ENCODE data around the gene IMMP2L. TPM values are rescaled to one million over a fixed set of nuclear protein-coding genes. Genes with fewer than 3 reads are reported as not detected.
"Not testable (repeated sequence)": the region's sequence is repeated elsewhere in the genome, so short reads cannot be mapped to it uniquely, and the experiment has no call there.

Gene IMMP2L
- total RNA-seq, 1 donor from 2014 or later, result 31.9 TPM

GRCh38 chr7:110676785-110677184, 885.5 kb downstream of the IMMP2L start:
- no peak overlapping the region for H3K4me3 Mint-ChIP-seq
- ATAC-seq (ENCODE audit: low read depth) (no peak), DNase-seq (no peak)
- H3K27ac Mint-ChIP-seq, result no peak overlapping the region
- intact Hi-C loops (cut with micrococcal nuclease), result no loop called here
- CTCF ChIA-PET, result no interaction called here
- TF ChIP-seq CTCF (IDR thresholded peaks at IDR 0.05), result no peak
- no peaks in the 10 kb centered on the region for H3K4me1 Mint-ChIP-seq
- H3K9me3 Mint-ChIP-seq, result peaks cover 21% of the 10 kb centered on the region
- POLR2A ChIA-PET, result no interaction called here
- H3K27me3 Mint-ChIP-seq, result no peaks in the 10 kb centered on the region
- H3K36me3 Mint-ChIP-seq (ENCODE audit: low read depth), result peaks cover 7% of the 10 kb centered on the region

- Mint-ChIP-seq H3K9me3 (peaks cover 25% of the 10 kb centered on the region), H3K27me3 (no peaks in the 10 kb centered on the region), H3K27ac (no peak overlapping the region), H3K4me3 (no peak overlapping the region), H3K36me3 (ENCODE audit: low read depth) (peaks cover 7% of the 10 kb centered on the region), H3K4me1 (no peaks in the 10 kb centered on the region)
- ChIA-PET CTCF (no interaction called here), POLR2A (no interaction called here)
- DNase-seq (no peak), ATAC-seq (ENCODE audit: low read depth) (no peak)
- intact Hi-C loops (cut with micrococcal nuclease), result no loop called here
- TF ChIP-seq CTCF (IDR thresholded peaks at IDR 0.05), result no peak
Observed at GRCh38 chr7:110675383-110676103, 886.7 kb downstream of the IMMP2L start.

- DNase-seq (no peak), ATAC-seq (ENCODE audit: low read depth) (no peak)
- ChIA-PET POLR2A (no interaction called here), CTCF (no interaction called here)
- H3K27me3 Mint-ChIP-seq, result no peaks in the 10 kb centered on the region
- no peaks in the 10 kb centered on the region for H3K4me1 Mint-ChIP-seq
- intact Hi-C loops (cut with micrococcal nuclease), result no loop called here
- peaks cover 27% of the 10 kb centered on the region for H3K9me3 Mint-ChIP-seq
- no peak overlapping the region for H3K27ac Mint-ChIP-seq
- H3K36me3 Mint-ChIP-seq (ENCODE audit: low read depth), result peaks cover 8% of the 10 kb centered on the region
- no peak for TF ChIP-seq CTCF (IDR thresholded peaks at IDR 0.05)
- no peak overlapping the region for H3K4me3 Mint-ChIP-seq
Observed at GRCh38 chr7:110673148-110673547, 889.1 kb downstream of the IMMP2L start.

- Mint-ChIP-seq H3K4me3 (no peak overlapping the region), H3K4me1 (no peaks in the 10 kb centered on the region), H3K9me3 (peaks cover 25% of the 10 kb centered on the region), H3K27ac (no peak overlapping the region), H3K36me3 (ENCODE audit: low read depth) (peaks cover 8% of the 10 kb centered on the region), H3K27me3 (no peaks in the 10 kb centered on the region)
- ChIA-PET CTCF (no interaction called here), POLR2A (no interaction called here)
- no peak for ATAC-seq (ENCODE audit: low read depth)
- no peak for TF ChIP-seq CTCF (IDR thresholded peaks at IDR 0.05)
- DNase-seq, result no peak
- intact Hi-C loops (cut with micrococcal nuclease), result no loop called here
Observed at GRCh38 chr7:110669410-110669809, 892.9 kb downstream of the IMMP2L start.

- DNase-seq (no peak), ATAC-seq (ENCODE audit: low read depth) (no peak)
- no peak for TF ChIP-seq CTCF (IDR thresholded peaks at IDR 0.05)
- no peaks in the 10 kb centered on the region for H3K27me3 Mint-ChIP-seq
- H3K9me3 Mint-ChIP-seq, result peaks cover 20% of the 10 kb centered on the region
- ChIA-PET POLR2A (no interaction called here), CTCF (no interaction called here)
- H3K36me3 Mint-ChIP-seq (ENCODE audit: low read depth), result peaks cover 5% of the 10 kb centered on the region
- H3K4me3 Mint-ChIP-seq, result no peak overlapping the region
- intact Hi-C loops (cut with micrococcal nuclease), result no loop called here
- no peaks in the 10 kb centered on the region for H3K4me1 Mint-ChIP-seq
- no peak overlapping the region for H3K27ac Mint-ChIP-seq
Observed at GRCh38 chr7:110664803-110665202, 897.5 kb downstream of the IMMP2L start.

GRCh38 chr7:110660637-110661036, 901.7 kb downstream of the IMMP2L start:
- peaks cover 24% of the 10 kb centered on the region for H3K9me3 Mint-ChIP-seq
- H3K36me3 Mint-ChIP-seq (ENCODE audit: low read depth); POLR2A ChIA-PET; H3K27ac Mint-ChIP-seq; intact Hi-C loops (cut with micrococcal nuclease); ATAC-seq (ENCODE audit: low read depth); H3K4me3 Mint-ChIP-seq; CTCF ChIA-PET; H3K4me1 Mint-ChIP-seq; H3K27me3 Mint-ChIP-seq; DNase-seq: not testable (repeated sequence)
